T-helper 2 cell (primary cell): ENCODE measurements around the gene GPR156.
"Not testable (repeated sequence)": the region's sequence is repeated elsewhere in the genome, so short reads cannot be mapped to it uniquely, and the experiment has no call there.

Experiments
- DNase-seq, 5 experiments: peaks; one replicate each; pipeline versions ENCODE4 v3.0.0 to v3.0.0-alpha.2; 2012 to 2022

GPR156 gene

GRCh38 chr3:120157113-120157512, 127.9 kb downstream of the GPR156 start:
- DNase-seq, result no peak

DNA sequence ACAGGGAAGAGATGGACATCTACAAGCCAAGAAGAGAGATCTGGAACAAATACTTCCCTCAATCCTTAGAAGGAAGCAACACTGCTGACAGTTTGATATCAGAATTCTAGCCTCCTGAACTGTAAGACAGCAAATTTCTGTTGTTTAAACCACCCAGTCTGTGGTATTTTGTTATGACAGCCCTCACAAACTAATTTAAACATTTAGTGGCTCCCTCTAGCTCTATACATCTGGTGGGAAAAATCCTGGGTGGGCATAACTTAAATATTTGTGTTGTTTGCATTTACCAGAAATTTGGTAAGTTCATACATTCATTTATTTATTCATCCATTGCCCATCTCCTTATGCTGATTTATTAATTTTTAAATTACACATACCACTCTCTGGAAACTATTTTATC, 128.3 kb downstream of the GPR156 start:
- no peak for DNase-seq

DNA sequence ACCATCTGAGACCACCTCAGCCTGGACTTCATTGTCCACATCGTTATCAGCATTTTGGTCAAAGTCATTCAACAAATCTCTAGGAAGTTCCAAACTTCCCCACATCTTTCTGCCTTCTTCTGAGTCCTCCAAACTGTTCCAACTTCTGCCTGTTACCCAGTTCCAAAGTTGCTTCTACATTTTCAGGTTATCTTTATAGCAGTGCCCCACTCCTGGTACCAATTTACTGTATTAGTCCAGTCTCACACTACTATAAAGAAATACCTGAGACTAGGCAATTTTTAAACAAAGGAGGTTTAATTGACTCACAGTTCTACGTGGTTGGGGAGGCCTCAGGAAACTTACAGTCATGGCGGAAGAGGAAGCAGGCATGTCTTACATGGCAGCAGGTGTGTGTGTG, 129.3 kb downstream of the GPR156 start:
- DNase-seq, result not testable (repeated sequence)

DNA sequence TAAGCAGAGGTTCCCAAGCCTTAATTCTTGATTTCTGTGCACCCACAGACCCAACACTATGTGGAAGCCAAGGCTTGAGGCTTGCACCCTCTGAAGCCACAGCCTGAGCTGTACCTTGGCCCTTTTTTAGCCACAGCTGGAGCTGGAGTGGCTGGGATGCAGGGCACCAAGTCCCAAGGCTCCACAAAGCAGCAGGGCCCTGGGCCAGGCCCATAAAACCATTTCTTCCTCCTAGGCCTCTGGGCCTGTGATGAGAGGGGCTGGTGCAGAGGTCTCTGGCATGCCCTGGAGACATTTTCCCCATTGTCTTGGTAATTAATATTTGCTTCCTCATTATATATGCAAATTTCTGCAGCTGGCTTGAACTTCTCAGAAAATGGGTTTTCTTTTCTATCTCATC, 129.9 kb downstream of the GPR156 start:
- DNase-seq, result no peak

GRCh38 chr3:120153294-120153693, 131.7 kb downstream of the GPR156 start:
- no peak for DNase-seq

DNA sequence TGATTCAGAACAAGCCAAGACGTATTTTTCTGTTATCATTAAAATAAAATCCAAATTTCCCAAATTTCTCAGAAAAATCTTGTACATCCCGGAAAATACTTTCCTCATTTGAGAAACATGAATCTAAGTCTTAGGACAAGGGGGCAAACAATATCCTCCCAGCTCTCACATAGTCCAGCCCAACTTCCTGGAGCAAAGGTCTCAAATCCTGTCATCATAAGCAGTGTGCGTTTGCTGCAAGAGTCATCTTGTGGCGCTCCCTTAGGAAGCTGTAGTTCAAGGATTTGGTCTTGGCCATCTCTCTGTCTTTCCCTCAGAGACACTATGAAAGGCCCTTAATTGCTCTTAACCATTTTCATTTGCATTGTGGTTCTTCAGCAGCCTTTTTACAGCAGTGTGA, 133.2 kb downstream of the GPR156 start:
- no peak for DNase-seq

DNA sequence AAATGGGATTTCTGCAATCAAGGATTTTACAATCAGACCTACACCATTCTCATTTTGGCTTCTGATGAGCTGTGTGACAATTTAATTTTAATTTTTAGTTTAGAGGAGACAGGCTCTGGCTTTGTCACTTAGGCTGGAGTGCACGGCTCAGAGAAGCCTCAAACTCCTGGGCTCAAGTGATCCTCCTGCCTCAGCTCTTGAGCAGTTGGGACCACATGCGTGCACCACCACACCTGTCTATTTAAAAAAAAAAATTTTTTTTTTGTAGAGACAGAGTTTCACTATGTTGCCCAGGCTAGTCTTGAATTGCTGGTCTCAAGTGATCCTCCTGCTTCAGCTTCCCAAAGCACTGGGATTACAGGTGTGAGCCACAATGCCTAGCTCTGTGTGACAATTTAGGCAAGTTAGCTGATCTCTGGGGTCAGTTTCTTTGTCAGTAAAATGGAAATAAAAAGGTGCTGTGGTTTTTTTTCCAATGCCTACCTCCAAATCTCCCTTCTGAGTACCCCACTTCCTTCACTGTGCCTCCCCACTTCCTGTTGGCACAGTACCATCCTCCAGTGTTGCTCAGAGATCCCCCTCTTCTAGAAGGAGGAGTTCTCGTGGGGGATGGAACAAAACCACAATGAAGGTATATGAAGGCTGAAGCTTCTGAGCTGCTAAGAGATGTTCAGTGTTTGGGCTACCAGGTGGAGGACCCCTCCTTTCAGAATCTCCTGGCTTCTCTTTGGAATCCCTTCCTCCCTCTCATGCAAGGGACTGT, 136.7 kb downstream of the GPR156 start:
- no peak for DNase-seq

- peak in 4 of 5 experiments; percentile 7 to 62 (median 24) for DNase-seq
Measured at GRCh38 chr3:120147072-120147871, 137.8 kb downstream of the GPR156 start.

DNA sequence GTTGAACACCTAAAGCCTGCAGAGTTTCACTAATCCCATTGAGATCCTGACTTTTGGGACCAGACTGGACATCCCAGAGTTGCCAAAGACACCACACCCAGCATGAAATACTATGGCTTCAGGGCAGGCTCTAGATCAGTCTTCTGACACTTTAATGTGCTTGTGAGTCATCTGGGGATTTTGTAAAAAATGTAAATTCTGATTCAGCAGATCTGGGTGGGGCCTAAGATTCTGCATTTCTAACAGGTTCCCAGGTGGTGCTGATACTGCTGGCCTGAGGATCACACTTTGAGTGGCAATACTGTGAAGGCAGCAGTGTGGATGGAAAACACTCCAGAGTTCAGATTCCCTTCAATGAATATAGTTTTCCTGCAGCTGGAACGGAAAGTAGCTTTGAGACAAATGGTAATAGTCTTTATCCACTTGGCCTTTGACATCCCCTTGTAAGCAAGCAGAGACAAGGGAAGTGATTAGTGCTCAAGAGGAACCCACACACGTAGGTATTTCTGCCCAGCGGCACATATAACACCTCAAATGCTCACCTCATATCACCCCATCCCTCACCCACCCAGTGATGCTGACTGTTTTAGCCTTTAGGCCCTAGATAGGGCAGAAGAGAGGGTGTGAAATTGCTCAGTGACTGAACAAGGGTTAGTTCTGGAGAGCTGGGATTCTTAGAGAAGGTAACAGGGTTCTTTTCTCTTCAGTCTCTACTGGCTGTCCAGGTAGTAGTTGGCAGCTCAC, 139.3 kb downstream of the GPR156 start:
- peak in 1 of 5 experiments; percentile 21 for DNase-seq

- DNase-seq, result no peak
Measured at GRCh38 chr3:120144267-120144666, 140.8 kb downstream of the GPR156 start.

- DNase-seq, result no peak
Measured at GRCh38 chr3:120143676-120144075, 141.3 kb downstream of the GPR156 start.

DNA sequence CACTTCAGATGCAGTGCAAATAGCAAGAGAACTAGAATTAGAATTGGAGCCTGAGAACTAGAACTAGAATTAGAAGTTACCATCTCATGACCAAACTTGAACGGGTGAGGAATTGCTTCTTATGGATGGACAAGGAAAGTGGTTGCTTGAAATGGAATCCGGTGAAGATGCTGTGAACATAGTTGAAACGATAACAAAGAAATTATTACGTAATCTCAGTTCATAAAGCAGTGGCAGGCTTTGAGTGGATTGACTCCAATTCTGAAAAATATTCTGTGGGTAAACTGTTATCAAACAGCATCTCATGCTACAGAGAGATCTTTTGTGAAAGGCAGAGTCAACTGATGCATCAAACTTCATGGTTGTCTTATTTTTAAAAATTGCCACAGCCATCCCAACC, 142.8 kb downstream of the GPR156 start:
- no peak for DNase-seq

- no peak for DNase-seq
Measured at GRCh38 chr3:120140098-120140742, 144.8 kb downstream of the GPR156 start.

- no peak for DNase-seq
Measured at GRCh38 chr3:120139140-120139539, 145.9 kb downstream of the GPR156 start.

DNA sequence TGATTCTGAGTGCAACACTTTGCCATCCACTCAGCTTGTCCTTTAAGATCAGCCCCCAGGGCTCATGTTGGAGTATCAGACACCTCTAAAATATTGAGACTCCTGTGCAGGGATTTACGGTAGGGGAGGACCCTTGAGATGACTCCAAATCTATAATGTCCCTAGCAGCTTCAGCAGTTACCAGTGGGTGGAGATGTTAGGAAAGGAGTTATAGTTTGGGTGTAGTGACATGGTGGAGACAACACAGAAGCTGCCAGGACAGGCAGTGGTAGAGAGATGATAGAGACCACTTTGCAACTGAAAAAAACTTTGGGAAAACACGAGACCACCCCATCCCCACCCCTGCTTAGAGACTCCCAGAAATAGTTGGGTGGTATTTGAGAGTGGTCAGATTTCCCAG, 147.5 kb downstream of the GPR156 start:
- no peak for DNase-seq

DNA sequence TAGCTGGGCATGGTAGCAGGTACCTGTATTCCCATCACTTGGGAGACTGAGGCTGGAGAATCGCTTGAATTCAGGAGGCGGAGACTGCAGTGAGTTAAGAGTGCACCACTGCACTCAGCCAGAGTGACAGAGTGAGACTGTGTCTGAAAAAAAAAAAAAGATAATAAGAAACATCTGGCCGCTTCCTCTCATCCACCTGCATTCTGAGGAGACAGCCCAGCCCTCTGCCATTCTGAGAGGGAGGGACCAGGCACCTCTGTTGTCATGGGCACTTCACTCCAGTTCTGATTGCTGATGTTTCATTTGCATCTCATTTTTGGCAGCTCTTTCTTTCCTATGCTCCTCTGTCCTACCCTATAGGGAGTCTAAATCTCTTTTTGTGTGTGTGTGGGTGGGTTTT, 154.4 kb downstream of the GPR156 start:
- DNase-seq, result no peak

GRCh38 chr3:120129718-120130513, 155.1 kb downstream of the GPR156 start:
- no peak for DNase-seq

DNA sequence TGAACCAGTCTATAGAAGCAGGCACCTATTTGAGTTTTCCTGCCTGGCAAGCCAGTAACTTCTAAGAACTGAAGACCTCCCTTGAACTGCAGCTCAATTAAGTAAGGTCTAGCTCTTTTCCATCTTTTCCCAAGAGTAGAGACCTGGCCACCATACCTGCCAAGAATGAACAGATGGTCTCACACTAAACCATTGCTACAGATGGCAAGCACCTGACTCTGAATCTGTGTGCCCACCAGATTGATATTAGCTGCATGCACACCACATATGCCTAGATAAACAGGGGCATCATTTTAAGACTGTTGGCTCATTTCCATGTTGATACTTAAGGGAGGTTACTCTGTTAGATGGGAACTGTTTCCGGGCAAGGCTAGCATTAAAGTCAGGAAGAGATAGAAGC, 156.0 kb downstream of the GPR156 start:
- DNase-seq, result no peak

- no peak for DNase-seq
Measured at GRCh38 chr3:120125992-120126391, 159.0 kb downstream of the GPR156 start.

DNA sequence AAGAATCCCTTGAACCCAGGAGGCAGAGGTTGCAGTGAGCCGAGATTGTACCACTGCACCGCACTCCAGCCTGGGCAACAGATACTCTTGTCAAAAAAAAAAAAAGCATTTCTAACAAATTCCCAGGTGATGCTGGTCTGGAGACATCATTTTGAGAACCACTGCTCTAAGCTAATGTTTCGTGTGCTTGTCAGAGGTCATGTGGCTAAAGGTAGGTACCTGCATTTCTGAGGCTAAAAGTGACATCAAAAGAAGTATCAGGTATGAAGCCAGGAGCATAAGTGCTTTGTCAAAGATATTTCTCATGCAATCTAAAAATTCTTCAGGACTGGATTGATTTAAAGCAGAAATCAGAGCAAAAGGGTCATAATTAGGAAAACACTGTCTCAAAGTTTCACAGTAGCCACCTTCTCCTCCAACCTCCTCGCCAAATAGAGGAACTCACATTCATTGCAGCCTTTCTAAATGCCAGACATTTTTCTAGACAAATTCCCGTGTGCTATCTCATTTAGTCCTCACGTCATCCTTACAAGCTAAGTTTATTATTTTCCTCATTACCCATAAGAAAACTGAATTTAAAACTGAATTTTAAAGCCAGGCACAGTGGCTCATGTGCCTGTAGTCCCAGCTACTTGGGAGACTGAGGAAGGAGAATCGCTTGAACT, 165.0 kb downstream of the GPR156 start:
- DNase-seq, result no peak
